Activated CD4-positive, alpha-beta memory T cell treated with anti-CD3 and anti-CD28 coated beads, Interleukin-2, amount 10 ng/mL, durations not matched to agents 7 days and 5 days (primary cell): ENCODE measurements around the gene RNF125. TPM values are rescaled to one million over a fixed set of nuclear protein-coding genes. Genes with fewer than 3 reads are reported as not detected.

Source experiments
- CTCF ChIA-PET: fragments of 350-600 bp; sonication (Branson Sonifier 250); formaldehyde crosslinking; loops from one replicate; lab custom pipeline; 2021; ENCODE audit warnings: antibody characterized with exemption, inconsistent platforms; lab: Charles Lee
- POLR2A ChIA-PET: fragments of 350-600 bp; sonication (Branson Sonifier 250); formaldehyde crosslinking; loops from one replicate; lab custom pipeline; 2021; ENCODE audit warnings: antibody characterized with exemption; lab: Charles Lee
- DNase-seq: peaks from one replicate; pipeline ENCODE4 v3.0.0-alpha.2; 2020
- H3K27ac Mint-ChIP-seq: one replicate; pipeline ENCODE4 v1.8.0; 2021; ENCODE audit warnings: mild to moderate bottlenecking, mixed read lengths
- H3K27me3 Mint-ChIP-seq: one replicate; pipeline ENCODE4 v1.8.0; 2021; ENCODE audit warnings: mixed read lengths
- H3K36me3 Mint-ChIP-seq: one replicate; pipeline ENCODE4 v1.8.0; 2021; ENCODE audit warnings: low read depth, mixed read lengths
- H3K4me1 Mint-ChIP-seq: one replicate; pipeline ENCODE4 v1.8.0; 2021; ENCODE audit warnings: mixed read lengths
- H3K4me3 Mint-ChIP-seq: one replicate; pipeline ENCODE4 v1.8.0; 2021; ENCODE audit warnings: mild to moderate bottlenecking, mixed read lengths
- H3K9me3 Mint-ChIP-seq: one replicate; pipeline ENCODE4 v1.8.0; 2021; ENCODE audit warnings: mixed read lengths
- total RNA-seq, 2 experiments: library from RNA; stranded (reverse); gene quantifications; one replicate each; pipeline ENCODE4 v1.2.3, GENCODE V29; 2021

Gene RNF125
- total RNA-seq, 2 experiments from 2014 or later, result 43.8 to 48.4 TPM

- Mint-ChIP-seq H3K36me3 (peaks cover 81% of the 10 kb centered on the region), H3K4me3 (no peak overlapping the region), H3K4me1 (peaks cover 73% of the 10 kb centered on the region), H3K9me3 (peaks cover 5% of the 10 kb centered on the region), H3K27ac (no peak overlapping the region), H3K27me3 (no peaks in the 10 kb centered on the region)
- ChIA-PET CTCF (no interaction called here), POLR2A (interaction anchor here (1.7 to 12.9 kb wide), 2 partner anchors 8 to 14 kb away, joined by 6 to 182 read pairs; partner anchors contain the start of gene RNF125)
- no peak for DNase-seq
These were observed 14.0 kb downstream of the RNF125 start for GRCh38 chr18:32032609-32033008.

GRCh38 chr18:32036506-32037180 lies 18.0 kb downstream of the RNF125 start:
- no peak for DNase-seq
- no peak overlapping the region for H3K4me3 Mint-ChIP-seq
- H3K27me3 Mint-ChIP-seq, result no peaks in the 10 kb centered on the region
- H3K4me1 Mint-ChIP-seq, result peaks cover 72% of the 10 kb centered on the region
- H3K27ac Mint-ChIP-seq, result peak overlapping the region; percentile 53
- POLR2A ChIA-PET, result interaction anchor here (0.5 to 12.9 kb wide), 4 partner anchors 10 to 63 kb away, joined by 3 to 182 read pairs (median 4); partner anchors contain the start of gene RNF125
- CTCF ChIA-PET, result interaction anchor here (0.8 to 7.7 kb wide), 4 partner anchors 10 to 36 kb away, joined by 4 to 64 read pairs (median 4); partner anchors contain the start of gene RNF125
- peaks cover 86% of the 10 kb centered on the region for H3K36me3 Mint-ChIP-seq
- H3K9me3 Mint-ChIP-seq, result peaks cover 8% of the 10 kb centered on the region

GRCh38 chr18:32037616-32038015 lies 19.0 kb downstream of the RNF125 start:
- H3K27ac Mint-ChIP-seq, result no peak overlapping the region
- H3K9me3 Mint-ChIP-seq, result peaks cover 8% of the 10 kb centered on the region
- peaks cover 89% of the 10 kb centered on the region for H3K36me3 Mint-ChIP-seq
- no peak overlapping the region for H3K4me3 Mint-ChIP-seq
- ChIA-PET CTCF (interaction anchor here (1.6 to 7.7 kb wide), 3 partner anchors 11 to 47 kb away, joined by 4 to 64 read pairs (median 11); partner anchors contain the start of gene RNF125), POLR2A (interaction anchor here (0.7 to 12.9 kb wide), 5 partner anchors 11 to 54 kb away, joined by 3 to 182 read pairs (median 4); partner anchors contain the start of genes RNF125 and RNF138)
- peaks cover 78% of the 10 kb centered on the region for H3K4me1 Mint-ChIP-seq
- no peaks in the 10 kb centered on the region for H3K27me3 Mint-ChIP-seq
- no peak for DNase-seq

- peak overlapping the region; percentile 96 for H3K27ac Mint-ChIP-seq
- H3K9me3 Mint-ChIP-seq, result peaks cover 8% of the 10 kb centered on the region
- peak; percentile 79 for DNase-seq
- H3K4me1 Mint-ChIP-seq, result peaks cover 67% of the 10 kb centered on the region
- CTCF ChIA-PET, result interaction anchor here (1.1 to 7.7 kb wide), 6 partner anchors 9 to 99 kb away, joined by 3 to 64 read pairs (median 7); partner anchors contain the start of genes RNF125 and TRAPPC8
- POLR2A ChIA-PET, result interaction anchor here (0.6 to 12.9 kb wide), 13 partner anchors 9 to 97 kb away, joined by 3 to 182 read pairs (median 7); partner anchors contain the start of genes RNF125, RNF138 and TRAPPC8
- H3K27me3 Mint-ChIP-seq, result no peaks in the 10 kb centered on the region
- H3K4me3 Mint-ChIP-seq, result peak overlapping the region; percentile 55
- peaks cover 81% of the 10 kb centered on the region for H3K36me3 Mint-ChIP-seq
These were observed 22.3 kb downstream of the RNF125 start for GRCh38 chr18:32040936-32041335.

GRCh38 chr18:32042337-32042736 lies 23.7 kb downstream of the RNF125 start:
- Mint-ChIP-seq H3K27ac (no peak overlapping the region), H3K4me1 (peaks cover 60% of the 10 kb centered on the region), H3K36me3 (peaks cover 74% of the 10 kb centered on the region), H3K4me3 (no peak overlapping the region), H3K9me3 (peaks cover 3% of the 10 kb centered on the region), H3K27me3 (no peaks in the 10 kb centered on the region)
- ChIA-PET CTCF (interaction anchor here (0.6 to 7.7 kb wide), 3 partner anchors 21 to 64 kb away, joined by 4 to 64 read pairs (median 8); partner anchors contain the start of gene RNF125), POLR2A (interaction anchor here (3.6 to 12.9 kb wide), 2 partner anchors 24 to 50 kb away, joined by 31 to 182 read pairs; partner anchors contain the start of genes RNF125 and RNF138)
- no peak for DNase-seq

- Mint-ChIP-seq H3K36me3 (peaks cover 61% of the 10 kb centered on the region), H3K9me3 (no peaks in the 10 kb centered on the region), H3K4me3 (no peak overlapping the region), H3K27ac (peak overlapping the region; percentile 91), H3K4me1 (peaks cover 53% of the 10 kb centered on the region), H3K27me3 (no peaks in the 10 kb centered on the region)
- ChIA-PET POLR2A (interaction anchor here (2.6 to 4.7 kb wide), 6 partner anchors 9 to 106 kb away, joined by 11 to 94 read pairs (median 26); partner anchors contain the start of genes RNF125, RNF138 and TRAPPC8), CTCF (interaction anchor here (0.6 to 2.3 kb wide), 4 partner anchors 11 to 37 kb away, joined by 3 to 7 read pairs (median 4); partner anchors contain the start of gene RNF125)
- no peak for DNase-seq
These were observed 30.0 kb downstream of the RNF125 start for GRCh38 chr18:32048507-32049091.

GRCh38 chr18:32049393-32050171 lies 31.0 kb downstream of the RNF125 start:
- POLR2A ChIA-PET, result interaction anchor here (0.6 to 4.7 kb wide), 13 partner anchors 10 to 107 kb away, joined by 3 to 94 read pairs (median 11); partner anchors contain the start of genes RNF125, RNF138 and TRAPPC8
- CTCF ChIA-PET, result interaction anchor here (1.6 to 2.6 kb wide), 8 partner anchors 9 to 106 kb away, joined by 4 to 21 read pairs (median 7); partner anchors contain the start of genes RNF125, RNF138 and TRAPPC8
- DNase-seq, result peak; percentile 75

GRCh38 chr18:32056613-32057358 lies 38.2 kb downstream of the RNF125 start:
- Mint-ChIP-seq H3K9me3 (no peaks in the 10 kb centered on the region), H3K27me3 (no peaks in the 10 kb centered on the region), H3K4me3 (no peak overlapping the region), H3K36me3 (peaks cover 76% of the 10 kb centered on the region), H3K4me1 (peaks cover 49% of the 10 kb centered on the region), H3K27ac (peak overlapping the region; percentile 34)
- no peak for DNase-seq
- POLR2A ChIA-PET, result interaction anchor here (0.8 kb wide), 1 partner anchor 37 kb away, joined by 3 read pairs; no protein-coding TSS in a partner anchor
- CTCF ChIA-PET, result interaction anchor here (0.7 to 1.5 kb wide), 4 partner anchors 14 to 504 kb away, joined by 3 to 7 read pairs (median 5); no protein-coding TSS in a partner anchor

More at GRCh38 chr18:32049393-32050171, 31.0 kb downstream of the RNF125 start:
- peak overlapping the region; percentile 55 for H3K4me3 Mint-ChIP-seq
- H3K27ac Mint-ChIP-seq, result peak overlapping the region; percentile 91
- no peaks in the 10 kb centered on the region for H3K9me3 Mint-ChIP-seq
- H3K36me3 Mint-ChIP-seq, result peaks cover 66% of the 10 kb centered on the region
- H3K27me3 Mint-ChIP-seq, result no peaks in the 10 kb centered on the region
- peaks cover 55% of the 10 kb centered on the region for H3K4me1 Mint-ChIP-seq

GRCh38 chr18:32057624-32058165 lies 39.1 kb downstream of the RNF125 start:
- Mint-ChIP-seq H3K27ac (no peak overlapping the region), H3K27me3 (no peaks in the 10 kb centered on the region), H3K36me3 (peaks cover 72% of the 10 kb centered on the region), H3K4me1 (peaks cover 43% of the 10 kb centered on the region), H3K4me3 (no peak overlapping the region), H3K9me3 (no peaks in the 10 kb centered on the region)
- ChIA-PET POLR2A (no interaction called here), CTCF (interaction anchor here (1.5 kb wide), 1 partner anchor 14 kb away, joined by 7 read pairs; no protein-coding TSS in a partner anchor)
- no peak for DNase-seq

- ChIA-PET CTCF (interaction anchor here (1.3 to 3.7 kb wide), 2 partner anchors 10 to 12 kb away, joined by 7 to 19 read pairs; no protein-coding TSS in a partner anchor), POLR2A (interaction anchor here (2.4 to 3.1 kb wide), 2 partner anchors 9 to 41 kb away, joined by 14 to 15 read pairs; partner anchors contain the start of gene RNF125)
- Mint-ChIP-seq H3K4me1 (peaks cover 40% of the 10 kb centered on the region), H3K9me3 (no peaks in the 10 kb centered on the region), H3K36me3 (peaks cover 65% of the 10 kb centered on the region), H3K27me3 (no peaks in the 10 kb centered on the region), H3K4me3 (no peak overlapping the region), H3K27ac (no peak overlapping the region)
- no peak for DNase-seq
These were observed 41.4 kb downstream of the RNF125 start for GRCh38 chr18:32060026-32060425.
